Mesenchymal stem cell (in vitro differentiated cells and primary cell): ENCODE measurements around the gene SPATA32.
A peak's percentile ranks its signal among the peaks of the same experiment; 100 is the strongest.

ENCODE experiments used
- DNase-seq: peaks from one replicate; pipeline ENCODE4 v3.0.0-alpha.2; 2013
- H2AFZ ChIP-seq: one replicate; pipeline ENCODE4 v1.6.1; 2013; ENCODE audit warnings: low read depth, mild to moderate bottlenecking, control low read depth, inconsistent platforms, low read length, moderate library complexity
- H2AK5ac ChIP-seq: 2 replicates; pipeline ENCODE4 v1.6.1; 2013; ENCODE audit warnings: low read length, moderate library complexity, mild to moderate bottlenecking, inconsistent platforms; ENCODE audit not compliant: severe bottlenecking
- H2BK120ac ChIP-seq: one replicate; pipeline ENCODE4 v1.6.1; 2013; ENCODE audit warnings: low read depth, mild to moderate bottlenecking, inconsistent platforms, low read length, moderate library complexity
- H2BK12ac ChIP-seq, 2 experiments: one replicate each; pipeline ENCODE4 v1.6.1; 2013; ENCODE audit warnings: inconsistent platforms in 2 of 2, low read length in 2 of 2, mild to moderate bottlenecking in 2 of 2, moderate library complexity in 2 of 2, control low read depth in 1 of 2
- H2BK15ac ChIP-seq: one replicate; pipeline ENCODE4 v1.6.1; 2013; ENCODE audit warnings: mild to moderate bottlenecking, low read depth, inconsistent platforms; ENCODE audit not compliant: poor library complexity, severe bottlenecking
- H2BK5ac ChIP-seq: 2 replicates; pipeline ENCODE4 v1.6.1; 2013; ENCODE audit warnings: low read depth, mild to moderate bottlenecking, low read length, control low read depth, inconsistent platforms; ENCODE audit not compliant: poor library complexity, severe bottlenecking
- H3K14ac ChIP-seq, 2 experiments: one replicate each; pipeline ENCODE4 v1.6.1; 2013; ENCODE audit warnings: inconsistent platforms in 2 of 2, low read length in 2 of 2, control low read depth in 1 of 2, mild to moderate bottlenecking in 1 of 2, moderate library complexity in 1 of 2
- H3K18ac ChIP-seq, 2 experiments: one replicate each; pipeline ENCODE4 v1.6.1; 2013; ENCODE audit warnings: inconsistent platforms in 2 of 2, low read length in 2 of 2, control low read depth in 1 of 2, low read depth in 1 of 2, mild to moderate bottlenecking in 1 of 2
- H3K23ac ChIP-seq, 2 experiments: one replicate each; pipeline ENCODE4 v1.6.1; 2013; ENCODE audit warnings: inconsistent platforms in 2 of 2, low read length in 2 of 2, mild to moderate bottlenecking in 2 of 2, moderate library complexity in 2 of 2, control low read depth in 1 of 2
- H3K27ac ChIP-seq: 2 replicates; pipeline ENCODE4 v1.5.1; 2013; ENCODE audit warnings: mild to moderate bottlenecking, moderate library complexity, low read length, control low read depth, inconsistent platforms; ENCODE audit not compliant: poor library complexity, severe bottlenecking
- H3K27me3 ChIP-seq, 2 experiments: 2 replicates each; pipeline versions ENCODE4 v1.6.1 to v1.7.0; 2013; ENCODE audit warnings: low read length in 2 of 2, mild to moderate bottlenecking in 2 of 2, moderate library complexity in 2 of 2, control low read depth in 1 of 2, inconsistent platforms in 1 of 2; ENCODE audit not compliant: control insufficient read depth in 1 of 2, insufficient read depth in 1 of 2
- H3K36me3 ChIP-seq, 2 experiments: 2 replicates each; pipeline versions ENCODE4 v1.6.1 to v1.7.0; 2013; ENCODE audit warnings: low read length in 2 of 2, control low read depth in 1 of 2, inconsistent platforms in 1 of 2, low read depth in 1 of 2, mild to moderate bottlenecking in 1 of 2; ENCODE audit not compliant: insufficient read depth in 2 of 2, control insufficient read depth in 1 of 2
- H3K4ac ChIP-seq, 2 experiments: one replicate each; pipeline ENCODE4 v1.6.1; 2013; ENCODE audit warnings: inconsistent platforms in 2 of 2, low read length in 2 of 2, mild to moderate bottlenecking in 2 of 2, moderate library complexity in 2 of 2, control low read depth in 1 of 2, low read depth in 1 of 2
- H3K4me1 ChIP-seq: 2 replicates; pipeline ENCODE4 v1.6.1; 2013; ENCODE audit warnings: low read depth, low read length, control low read depth; ENCODE audit not compliant: control insufficient read depth, insufficient read depth
- H3K4me2 ChIP-seq: 2 replicates; pipeline ENCODE4 v1.6.1; 2013; ENCODE audit warnings: low read length, mild to moderate bottlenecking, inconsistent platforms; ENCODE audit not compliant: poor library complexity, severe bottlenecking
- H3K4me3 ChIP-seq, 2 experiments: 2 replicates each; pipeline versions ENCODE4 v1.5.1 to v1.7.0; 2013; ENCODE audit warnings: low read length in 2 of 2, mild to moderate bottlenecking in 2 of 2, control low read depth in 1 of 2, low read depth in 1 of 2; ENCODE audit not compliant: insufficient read depth in 1 of 2
- H3K79me1 ChIP-seq: replicated peaks from 2 replicates; pipeline ENCODE4 v1.6.1; 2013; ENCODE audit warnings: mild to moderate bottlenecking, control low read depth, low read length, inconsistent platforms; ENCODE audit not compliant: poor library complexity, severe bottlenecking
- H3K9ac ChIP-seq: 2 replicates; pipeline ENCODE4 v1.7.0; 2013; ENCODE audit warnings: mild to moderate bottlenecking, low read length, moderate library complexity
- H3K9me3 ChIP-seq: 2 replicates; pipeline ENCODE4 v1.7.0; 2013; ENCODE audit warnings: mild to moderate bottlenecking, low read length; ENCODE audit not compliant: control insufficient read depth
- H4K8ac ChIP-seq: one replicate; pipeline ENCODE4 v1.6.1; 2013; ENCODE audit warnings: inconsistent platforms, mild to moderate bottlenecking, low read length, moderate library complexity
- H4K91ac ChIP-seq: one replicate; pipeline ENCODE4 v1.6.1; 2013; ENCODE audit warnings: mild to moderate bottlenecking, low read length, inconsistent platforms
- WGBS: methylation state at CpG from one replicate; pipeline ENCODE4 v1.1.7; 2013; ENCODE audit warnings: mixed read lengths; 5-methylcytosine and 5-hydroxymethylcytosine counted together

Gene SPATA32

DNA sequence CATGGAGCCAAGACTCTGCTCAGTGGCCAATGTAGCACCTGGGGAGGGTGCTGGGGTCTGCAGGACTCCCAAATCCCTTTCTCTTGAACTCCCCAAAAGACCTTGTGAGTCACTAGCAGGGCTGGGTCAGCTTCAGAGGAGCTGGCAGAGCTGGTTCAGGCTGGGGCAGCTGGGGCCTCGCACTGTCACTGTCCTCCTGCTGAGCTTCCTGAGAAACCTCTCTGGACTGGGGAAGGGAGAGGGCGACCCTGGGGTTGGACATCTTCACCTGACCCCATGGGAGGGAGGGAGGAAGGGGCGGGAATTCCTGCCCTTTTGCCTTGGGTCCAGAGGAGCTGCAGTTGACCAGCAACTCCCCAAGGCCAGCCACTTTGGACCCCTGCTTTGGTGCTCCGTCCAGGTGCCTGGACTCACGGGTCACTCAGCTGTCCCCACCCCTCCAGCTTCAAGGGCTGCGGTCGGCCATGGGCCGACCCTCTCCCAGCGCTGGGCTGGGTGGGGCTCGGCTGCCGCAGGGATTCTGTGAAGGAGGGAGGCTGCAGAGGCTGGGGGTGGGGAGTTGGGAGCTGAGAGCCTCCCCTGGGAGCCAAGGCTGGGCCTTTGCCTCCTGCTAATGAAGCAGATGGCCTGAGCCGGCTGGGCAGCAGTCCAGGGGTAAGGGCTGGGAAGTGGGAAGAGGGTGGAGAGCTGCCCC, 31.0 kb downstream of the SPATA32 start:
- H2AK5ac ChIP-seq = no peak overlapping the region
- peak overlapping the region in 1 of 2 experiments; percentile 37 for H3K14ac ChIP-seq
- 57% methylated on average over 12 of the region's 12 CpGs for WGBS
- H2BK5ac ChIP-seq = no peak overlapping the region
- no peak overlapping the region for H3K4ac ChIP-seq
- peak overlapping the region; percentile 82 for H2BK15ac ChIP-seq
- no peak overlapping the region for H2BK12ac ChIP-seq
- peak; percentile 38 for DNase-seq
- H3K4me2 ChIP-seq = no peak overlapping the region
- no peak overlapping the region for H2BK120ac ChIP-seq
- H3K36me3 ChIP-seq = no peaks in the 10 kb centered on the region
- no peak overlapping the region for H2AFZ ChIP-seq
- no peak overlapping the region for H3K18ac ChIP-seq
- peaks cover 0 to 2% of the 10 kb centered on the region in 2 experiments for H3K27me3 ChIP-seq
- H3K23ac ChIP-seq = no peak overlapping the region
- peak overlapping the region in 1 of 2 experiments; percentile 34 for H3K4me3 ChIP-seq
- peaks cover 37% of the 10 kb centered on the region for H3K4me1 ChIP-seq
- H3K9ac ChIP-seq = peak overlapping the region; percentile 45
- H4K91ac ChIP-seq = no peak overlapping the region
- H4K8ac ChIP-seq = no peak overlapping the region
- H3K27ac ChIP-seq = no peak overlapping the region
- no peaks in the 10 kb centered on the region for H3K9me3 ChIP-seq
- H3K79me1 ChIP-seq = no peaks in the 10 kb centered on the region

- Histone ChIP-seq H3K23ac (no peak overlapping the region), H3K27ac (no peak overlapping the region), H4K8ac (no peak overlapping the region), H3K4ac (no peak overlapping the region), H2BK12ac (no peak overlapping the region), H2AK5ac (no peak overlapping the region), H2AFZ (no peak overlapping the region), H3K18ac (no peak overlapping the region), H3K9me3 (no peaks in the 10 kb centered on the region), H2BK15ac (no peak overlapping the region), H3K4me1 (peaks cover 40% of the 10 kb centered on the region), H3K9ac (no peak overlapping the region), H3K27me3 (peaks cover 0 to 2% of the 10 kb centered on the region in 2 experiments), H3K4me2 (no peak overlapping the region), H2BK5ac (no peak overlapping the region), H3K14ac (peak overlapping the region in 1 of 2 experiments; percentile 37), H2BK120ac (no peak overlapping the region), H4K91ac (peak overlapping the region; percentile 37), H3K4me3 (no peak overlapping the region), H3K36me3 (no peaks in the 10 kb centered on the region), H3K79me1 (no peaks in the 10 kb centered on the region)
- DNase-seq = no peak
- WGBS = 93% methylated on average over 3 of the region's 4 CpGs
Measured at GRCh38 chr17:45230410-45230786, 31.5 kb downstream of the SPATA32 start.

DNA sequence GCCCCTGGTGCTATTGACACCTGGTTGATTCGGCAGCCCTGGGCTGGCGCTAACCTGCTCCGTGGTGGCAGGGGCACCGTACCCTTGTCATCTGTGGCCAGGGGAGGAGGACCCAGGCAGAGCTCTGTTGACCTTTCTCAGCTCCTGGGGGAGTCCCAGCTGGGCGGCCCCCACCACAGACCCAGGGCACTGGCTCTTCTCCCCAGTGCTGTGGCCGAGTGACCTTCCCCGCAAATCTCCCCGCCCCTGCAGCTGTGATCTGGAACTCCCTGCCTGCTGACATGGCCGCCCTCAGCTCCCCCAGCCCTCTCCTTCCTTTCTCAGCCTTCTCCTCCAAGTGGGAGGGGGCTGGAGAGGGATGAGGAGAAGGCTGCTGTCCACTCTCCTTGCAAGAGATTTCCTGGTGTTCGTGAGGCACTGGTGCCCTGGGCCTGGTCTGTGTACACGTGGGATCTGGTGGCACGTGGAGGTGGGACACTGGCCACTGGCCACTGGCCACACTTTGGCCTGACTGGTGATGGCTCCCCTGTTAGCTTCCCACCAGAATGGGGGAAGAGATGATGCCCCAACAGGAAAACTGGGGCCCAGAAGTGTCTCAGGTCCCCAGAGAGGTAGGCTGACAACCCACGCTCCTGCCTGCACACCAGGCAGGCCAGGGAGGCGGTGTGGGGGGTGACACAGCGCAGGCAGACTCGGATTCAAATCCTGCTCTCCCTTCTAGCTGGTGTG, 32.0 kb downstream of the SPATA32 start:
- Histone ChIP-seq H3K36me3 (no peaks in the 10 kb centered on the region), H3K79me1 (no peaks in the 10 kb centered on the region), H2BK5ac (no peak overlapping the region), H3K27ac (no peak overlapping the region), H3K9ac (peak overlapping the region; percentile 73), H3K4me1 (peaks cover 45% of the 10 kb centered on the region), H4K8ac (no peak overlapping the region), H2BK120ac (no peak overlapping the region), H2BK12ac (peak overlapping the region in 1 of 2 experiments; percentile 8), H3K4me2 (no peak overlapping the region), H2AFZ (no peak overlapping the region), H3K9me3 (no peaks in the 10 kb centered on the region), H3K18ac (peak overlapping the region in 1 of 2 experiments; percentile 44), H2AK5ac (no peak overlapping the region), H3K27me3 (peaks cover 0 to 2% of the 10 kb centered on the region in 2 experiments), H3K4me3 (peak overlapping the region in 1 of 2 experiments; percentile 39), H4K91ac (peak overlapping the region; percentile 84), H2BK15ac (peak overlapping the region; percentile 19), H3K23ac (no peak overlapping the region), H3K4ac (peak overlapping the region in 1 of 2 experiments; percentile 66), H3K14ac (no peak overlapping the region)
- 87% methylated on average over 11 of the region's 16 CpGs for WGBS
- DNase-seq = no peak
